Measurements from ENCODE around the gene OTOP3.
A peak's percentile ranks its signal among the peaks of the same experiment; 100 is the strongest.

DNA sequence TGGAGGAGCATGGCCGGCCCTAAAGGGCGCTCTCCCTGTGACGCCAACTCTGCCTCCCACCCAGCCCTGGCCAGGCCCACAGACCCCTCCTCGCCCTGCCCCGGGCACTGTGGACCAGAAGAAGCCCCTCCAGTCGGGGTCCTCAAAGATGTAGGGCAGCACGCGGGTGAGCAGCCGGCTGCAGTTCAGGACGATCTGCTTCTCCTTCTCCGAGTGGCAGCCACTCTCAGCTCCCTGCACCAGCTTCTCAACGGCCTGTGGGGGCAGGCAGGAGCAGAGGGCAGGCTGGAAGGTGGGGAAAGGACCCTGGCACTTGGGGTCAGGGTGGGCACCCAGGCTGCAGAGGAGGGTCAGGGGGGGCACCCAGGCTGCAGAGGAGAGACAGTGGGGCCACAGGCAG lies 28.0 kb downstream of the OTOP3 start:
- TF ChIP-seq CTCF (IDR thresholded peaks at IDR 0.05) (peak in 1 of 6 experiments; percentile 5), POLR2A (IDR thresholded peaks at IDR 0.05) (no peak)

All from esophagus squamous epithelium (tissue), 4 donors.